Activated naive CD4-positive, alpha-beta T cell treated with anti-CD3 and anti-CD28 coated beads for 36 hours (primary cell): ENCODE results near the gene IL27RA. TPM values are rescaled to one million over a fixed set of nuclear protein-coding genes. Genes with fewer than 3 reads are reported as not detected.

Experiments
- CTCF ChIA-PET: fragments of 350-600 bp; sonication (Branson Sonifier 250); formaldehyde crosslinking; loops from one replicate; lab custom pipeline; 2021; ENCODE audit warnings: antibody characterized with exemption; lab: Charles Lee
- DNase-seq: peaks from one replicate; pipeline ENCODE4 v3.0.0-alpha.2; 2020
- H3K27ac Mint-ChIP-seq: one replicate; pipeline ENCODE4 v1.8.0; 2021; ENCODE audit warnings: mild to moderate bottlenecking, mixed read lengths
- H3K27me3 Mint-ChIP-seq: one replicate; pipeline ENCODE4 v1.8.0; 2021; ENCODE audit warnings: low read depth, mixed read lengths
- H3K36me3 Mint-ChIP-seq: one replicate; pipeline ENCODE4 v1.8.0; 2021; ENCODE audit warnings: low read depth, mixed read lengths
- H3K4me1 Mint-ChIP-seq: one replicate; pipeline ENCODE4 v1.8.0; 2021; ENCODE audit warnings: low read depth, mixed read lengths
- H3K4me3 Mint-ChIP-seq: one replicate; pipeline ENCODE4 v1.8.0; 2021; ENCODE audit warnings: mild to moderate bottlenecking, moderate library complexity, mixed read lengths
- H3K9me3 Mint-ChIP-seq: one replicate; pipeline ENCODE4 v1.8.0; 2021; ENCODE audit warnings: mixed read lengths
- intact Hi-C: fragments of 100-400 bp; cut with micrococcal nuclease; formaldehyde crosslinking; loops from one replicate; pipeline ENCODE4 v1.15.1; 2023
- total RNA-seq, 2 experiments: library from RNA; stranded (reverse); gene quantifications; one replicate each; pipeline ENCODE4 v1.2.3, GENCODE V29; 2021

Gene IL27RA
- 10 to 100 TPM; 59.3 to 59.4 TPM for total RNA-seq

GRCh38 chr19:14031719-14032480 lies at the start of gene IL27RA:
Gene IL27RA, plus strand, starts transcription at chr19:14031762. Its CDS starts 111 bp downstream, at chr19:14031873.
- peaks cover 26% of the 10 kb centered on the region for H3K4me1 Mint-ChIP-seq
- intact Hi-C loops = loop anchor here (1.0 to 5.0 kb wide), 5 partner anchors 26 to 152 kb away; partner anchors contain the start of genes BRME1, CC2D1A, DCAF15 and RFX1

GRCh38 chr19:13981988-13982501 lies 49.5 kb upstream of the IL27RA start:
- no peak overlapping the region for H3K4me3 Mint-ChIP-seq
- no peaks in the 10 kb centered on the region for H3K9me3 Mint-ChIP-seq
- H3K27ac Mint-ChIP-seq = no peak overlapping the region
- H3K27me3 Mint-ChIP-seq = no peaks in the 10 kb centered on the region
- intact Hi-C loops = no loop called here
- DNase-seq = no peak
- CTCF ChIA-PET = interaction anchor here (0.6 to 1.1 kb wide), 2 partner anchors 29 to 1369 kb away, joined by 3 read pairs; no protein-coding TSS in a partner anchor
- peaks cover 4% of the 10 kb centered on the region for H3K36me3 Mint-ChIP-seq
- H3K4me1 Mint-ChIP-seq = peaks cover 42% of the 10 kb centered on the region

More at GRCh38 chr19:14031719-14032480, at the start of gene IL27RA:
- CTCF ChIA-PET = interaction anchor here (0.6 to 1.7 kb wide), 17 partner anchors 9 to 315 kb away, joined by 3 to 13 read pairs (median 5); no protein-coding TSS in a partner anchor
- H3K4me3 Mint-ChIP-seq = peak within 1 kb of the TSS; percentile 88
- no peaks in the 10 kb centered on the region for H3K9me3 Mint-ChIP-seq
- no peaks in the 10 kb centered on the region for H3K27me3 Mint-ChIP-seq
- H3K36me3 Mint-ChIP-seq = peaks cover 12% of the 10 kb centered on the region
- peak within 1 kb of the TSS; percentile 92 for H3K27ac Mint-ChIP-seq
- peak; percentile 84 for DNase-seq

- intact Hi-C loops = no loop called here
- DNase-seq = no peak
- Mint-ChIP-seq H3K27me3 (no peaks in the 10 kb centered on the region), H3K27ac (no peak overlapping the region), H3K36me3 (peaks cover 4% of the 10 kb centered on the region), H3K4me3 (no peak overlapping the region), H3K4me1 (peaks cover 49% of the 10 kb centered on the region), H3K9me3 (no peaks in the 10 kb centered on the region)
- CTCF ChIA-PET = interaction anchor here (0.6 kb wide), 1 partner anchor 1370 kb away, joined by 3 read pairs; no protein-coding TSS in a partner anchor
Observed at GRCh38 chr19:13982773-13983172, 48.8 kb upstream of the IL27RA start.

GRCh38 chr19:13983213-13983889 lies 48.2 kb upstream of the IL27RA start:
- CTCF ChIA-PET = interaction anchor here (0.6 kb wide), 1 partner anchor 104 kb away, joined by 3 read pairs; no protein-coding TSS in a partner anchor
- intact Hi-C loops = no loop called here
- Mint-ChIP-seq H3K36me3 (peaks cover 4% of the 10 kb centered on the region), H3K4me1 (peaks cover 52% of the 10 kb centered on the region), H3K4me3 (no peak overlapping the region), H3K27me3 (no peaks in the 10 kb centered on the region), H3K9me3 (no peaks in the 10 kb centered on the region), H3K27ac (no peak overlapping the region)
- DNase-seq = no peak

GRCh38 chr19:13984186-13984585 lies 47.4 kb upstream of the IL27RA start:
- H3K9me3 Mint-ChIP-seq = no peaks in the 10 kb centered on the region
- peaks cover 58% of the 10 kb centered on the region for H3K4me1 Mint-ChIP-seq
- intact Hi-C loops = no loop called here
- no peaks in the 10 kb centered on the region for H3K27me3 Mint-ChIP-seq
- DNase-seq = no peak
- CTCF ChIA-PET = interaction anchor here (0.6 kb wide), 1 partner anchor 39 kb away, joined by 3 read pairs; no protein-coding TSS in a partner anchor
- H3K4me3 Mint-ChIP-seq = no peak overlapping the region
- peak overlapping the region; percentile 46 for H3K27ac Mint-ChIP-seq
- H3K36me3 Mint-ChIP-seq = peaks cover 4% of the 10 kb centered on the region

- DNase-seq = peak; percentile 41
- no peaks in the 10 kb centered on the region for H3K9me3 Mint-ChIP-seq
- H3K4me3 Mint-ChIP-seq = peak overlapping the region; percentile 63
- H3K27me3 Mint-ChIP-seq = no peaks in the 10 kb centered on the region
- CTCF ChIA-PET = interaction anchor here (0.6 to 2.1 kb wide), 6 partner anchors 14 to 48 kb away, joined by 3 to 9 read pairs (median 4); partner anchors contain the start of gene IL27RA
- intact Hi-C loops = no loop called here
- H3K4me1 Mint-ChIP-seq = peaks cover 62% of the 10 kb centered on the region
- H3K27ac Mint-ChIP-seq = peak overlapping the region; percentile 98
- H3K36me3 Mint-ChIP-seq = peaks cover 10% of the 10 kb centered on the region
Observed at GRCh38 chr19:13984875-13985741, 46.5 kb upstream of the IL27RA start.

GRCh38 chr19:13985771-13986347 lies 45.7 kb upstream of the IL27RA start:
- intact Hi-C loops = loop anchor here (1.0 to 2.0 kb wide), 7 partner anchors 20 to 382 kb away; partner anchors contain the start of genes DCAF15, MISP3 and RFX1
- Mint-ChIP-seq H3K27me3 (no peaks in the 10 kb centered on the region), H3K27ac (peak overlapping the region; percentile 98), H3K36me3 (peaks cover 11% of the 10 kb centered on the region), H3K4me1 (peaks cover 62% of the 10 kb centered on the region), H3K9me3 (no peaks in the 10 kb centered on the region), H3K4me3 (peak overlapping the region; percentile 65)
- CTCF ChIA-PET = interaction anchor here (0.6 to 2.1 kb wide), 7 partner anchors 14 to 46 kb away, joined by 3 to 9 read pairs (median 3); partner anchors contain the start of gene IL27RA
- no peak for DNase-seq

- CTCF ChIA-PET = interaction anchor here (0.6 to 2.1 kb wide), 4 partner anchors 18 to 83 kb away, joined by 3 to 9 read pairs (median 3); partner anchors contain the start of gene IL27RA
- DNase-seq = peak; percentile 100
- H3K27ac Mint-ChIP-seq = peak overlapping the region; percentile 98
- H3K9me3 Mint-ChIP-seq = no peaks in the 10 kb centered on the region
- intact Hi-C loops = loop anchor here (1.0 to 2.0 kb wide), 7 partner anchors 20 to 382 kb away; partner anchors contain the start of genes DCAF15, MISP3 and RFX1
- H3K4me1 Mint-ChIP-seq = peaks cover 64% of the 10 kb centered on the region
- H3K4me3 Mint-ChIP-seq = peak overlapping the region; percentile 65
- H3K27me3 Mint-ChIP-seq = no peaks in the 10 kb centered on the region
- peaks cover 12% of the 10 kb centered on the region for H3K36me3 Mint-ChIP-seq
Observed at GRCh38 chr19:13986348-13986904, 45.1 kb upstream of the IL27RA start.

- intact Hi-C loops = loop anchor here (2.0 kb wide), 1 partner anchor 86 kb away; the partner anchor contains the start of gene MISP3
Observed at GRCh38 chr19:13987101-13987890, 44.3 kb upstream of the IL27RA start.

GRCh38 chr19:13989487-13989886 lies 42.1 kb upstream of the IL27RA start:
- CTCF ChIA-PET = interaction anchor here (1.1 kb wide), 1 partner anchor 59 kb away, joined by 4 read pairs; no protein-coding TSS in a partner anchor
- Mint-ChIP-seq H3K27ac (peak overlapping the region; percentile 37), H3K27me3 (no peaks in the 10 kb centered on the region), H3K4me3 (no peak overlapping the region), H3K36me3 (peaks cover 10% of the 10 kb centered on the region), H3K9me3 (no peaks in the 10 kb centered on the region), H3K4me1 (peaks cover 52% of the 10 kb centered on the region)
- intact Hi-C loops = no loop called here
- DNase-seq = no peak

More at GRCh38 chr19:13987101-13987890, 44.3 kb upstream of the IL27RA start:
- no peak for DNase-seq
- peak overlapping the region; percentile 65 for H3K4me3 Mint-ChIP-seq
- H3K9me3 Mint-ChIP-seq = no peaks in the 10 kb centered on the region
- H3K4me1 Mint-ChIP-seq = peaks cover 65% of the 10 kb centered on the region
- H3K27ac Mint-ChIP-seq = peak overlapping the region; percentile 98
- H3K27me3 Mint-ChIP-seq = no peaks in the 10 kb centered on the region
- CTCF ChIA-PET = interaction anchor here (0.6 to 1.2 kb wide), 5 partner anchors 18 to 86 kb away, joined by 3 to 5 read pairs (median 3); partner anchors contain the start of gene IL27RA
- peaks cover 12% of the 10 kb centered on the region for H3K36me3 Mint-ChIP-seq
